ENCODE results near the gene PPP1R11. TPM values are rescaled to one million over a fixed set of nuclear protein-coding genes. Genes with fewer than 3 reads are reported as not detected.
A peak's percentile ranks its signal among the peaks of the same experiment; 100 is the strongest.

PPP1R11 gene
- polyA plus RNA-seq, 3 donors: 49.3 to 107 (median 67.7) TPM

GRCh38 chr6:30041221-30041620 is 25.8 kb upstream of the PPP1R11 start:
- no peak overlapping the region for H3K27ac ChIP-seq (ENCODE audit: low read depth in 1 of 2, low read length in 2 of 2)
- peak overlapping the region in 1 of 7 donors; percentile 3 for H3K27ac Mint-ChIP-seq
- intact Hi-C loops (cut with micrococcal nuclease): no loop called here
- H3K36me3 Mint-ChIP-seq: peaks cover 0 to 6% of the 10 kb centered on the region in 2 donors
- no peaks in the 10 kb centered on the region for H3K9me3 Mint-ChIP-seq
- H3K79me2 ChIP-seq (ENCODE audit: insufficient read depth, low read length): no peaks in the 10 kb centered on the region
- no peak overlapping the region for H3K4me3 ChIP-seq (replicated peaks in 1 of 3; ENCODE audit: low read depth in 2 of 3, low read length in 3 of 3)
- H3K4me3 Mint-ChIP-seq: no peak overlapping the region
- WGBS (ENCODE audit: insufficient coverage): no CpG with 5 or more reads among the region's 6 CpGs
- H3K4me2 ChIP-seq (replicated peaks; ENCODE audit: extremely low read depth, low read length, poor library complexity, severe bottlenecking): no peak overlapping the region
- H3K27me3 ChIP-seq (ENCODE audit: control insufficient read depth in 2 of 2, insufficient read depth in 2 of 2, low read length in 2 of 2): no peaks in the 10 kb centered on the region
- H3K9ac ChIP-seq (ENCODE audit: insufficient read depth, low read length, poor library complexity, severe bottlenecking): no peak overlapping the region
- H4K20me1 ChIP-seq (ENCODE audit: insufficient read depth, low read length): no peaks in the 10 kb centered on the region
- no peak overlapping the region for H2AFZ ChIP-seq (ENCODE audit: insufficient read depth, low read depth, low read length, poor library complexity, severe bottlenecking)
- no peaks in the 10 kb centered on the region for H3K36me3 ChIP-seq (replicated peaks in 1 of 2; ENCODE audit: control insufficient read depth in 1 of 2, insufficient read depth in 2 of 2, low read length in 2 of 2)
- no peaks in the 10 kb centered on the region for H3K9me3 ChIP-seq (replicated peaks in 1 of 2; ENCODE audit: control insufficient read depth in 1 of 2, insufficient read depth in 1 of 2, low read length in 2 of 2)
- no peaks in the 10 kb centered on the region for H3K4me1 ChIP-seq (ENCODE audit: control insufficient read depth in 1 of 2, insufficient read depth in 2 of 2, low read length in 2 of 2)
- H3K4me1 Mint-ChIP-seq: peaks cover 1% of the 10 kb centered on the region
- no peak for DNase-seq
- TF ChIP-seq, protein P1, sequence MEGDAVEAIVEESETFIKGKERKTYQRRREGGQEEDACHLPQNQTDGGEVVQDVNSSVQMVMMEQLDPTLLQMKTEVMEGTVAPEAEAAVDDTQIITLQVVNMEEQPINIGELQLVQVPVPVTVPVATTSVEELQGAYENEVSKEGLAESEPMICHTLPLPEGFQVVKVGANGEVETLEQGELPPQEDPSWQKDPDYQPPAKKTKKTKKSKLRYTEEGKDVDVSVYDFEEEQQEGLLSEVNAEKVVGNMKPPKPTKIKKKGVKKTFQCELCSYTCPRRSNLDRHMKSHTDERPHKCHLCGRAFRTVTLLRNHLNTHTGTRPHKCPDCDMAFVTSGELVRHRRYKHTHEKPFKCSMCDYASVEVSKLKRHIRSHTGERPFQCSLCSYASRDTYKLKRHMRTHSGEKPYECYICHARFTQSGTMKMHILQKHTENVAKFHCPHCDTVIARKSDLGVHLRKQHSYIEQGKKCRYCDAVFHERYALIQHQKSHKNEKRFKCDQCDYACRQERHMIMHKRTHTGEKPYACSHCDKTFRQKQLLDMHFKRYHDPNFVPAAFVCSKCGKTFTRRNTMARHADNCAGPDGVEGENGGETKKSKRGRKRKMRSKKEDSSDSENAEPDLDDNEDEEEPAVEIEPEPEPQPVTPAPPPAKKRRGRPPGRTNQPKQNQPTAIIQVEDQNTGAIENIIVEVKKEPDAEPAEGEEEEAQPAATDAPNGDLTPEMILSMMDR (IDR thresholded peaks at IDR 0.05): no peak
- no peaks in the 10 kb centered on the region for H3K27me3 Mint-ChIP-seq (ENCODE audit: low read depth in 3 of 3)

DNA sequence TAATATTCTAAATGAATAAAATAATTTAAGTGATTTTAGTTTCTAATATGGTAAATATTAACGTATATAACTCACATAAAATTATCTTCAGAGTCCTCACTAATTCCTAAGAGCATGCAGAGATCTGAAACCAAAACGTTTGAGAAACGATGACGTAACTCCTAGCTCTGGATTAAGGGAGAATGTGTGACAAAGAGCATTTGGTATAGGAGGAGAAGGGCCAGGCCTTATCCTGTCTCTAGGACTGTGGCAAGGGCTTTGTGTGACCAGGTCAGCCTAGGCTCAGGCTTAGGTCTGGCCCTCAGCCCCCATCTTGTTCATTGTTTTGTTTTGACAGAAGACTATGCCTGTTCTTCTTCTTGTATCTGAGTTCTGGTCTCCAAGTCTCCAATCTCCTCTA is 25.2 kb upstream of the PPP1R11 start:
- H3K4me1 Mint-ChIP-seq: peaks cover 2% of the 10 kb centered on the region
- Histone ChIP-seq H3K4me2 (replicated peaks; ENCODE audit: extremely low read depth, low read length, poor library complexity, severe bottlenecking) (no peak overlapping the region), H3K9ac (ENCODE audit: insufficient read depth, low read length, poor library complexity, severe bottlenecking) (no peak overlapping the region), H2AFZ (ENCODE audit: insufficient read depth, low read depth, low read length, poor library complexity, severe bottlenecking) (no peak overlapping the region), H3K27me3 (ENCODE audit: control insufficient read depth in 2 of 2, insufficient read depth in 2 of 2, low read length in 2 of 2) (no peaks in the 10 kb centered on the region), H3K79me2 (ENCODE audit: insufficient read depth, low read length) (no peaks in the 10 kb centered on the region), H3K4me3 (replicated peaks in 1 of 3; ENCODE audit: low read depth in 2 of 3, low read length in 3 of 3) (no peak overlapping the region), H4K20me1 (ENCODE audit: insufficient read depth, low read length) (no peaks in the 10 kb centered on the region), H3K36me3 (replicated peaks in 1 of 2; ENCODE audit: control insufficient read depth in 1 of 2, insufficient read depth in 2 of 2, low read length in 2 of 2) (no peaks in the 10 kb centered on the region), H3K4me1 (ENCODE audit: control insufficient read depth in 1 of 2, insufficient read depth in 2 of 2, low read length in 2 of 2) (peaks cover 0 to under 1% of the 10 kb centered on the region in 2 donors), H3K9me3 (replicated peaks in 1 of 2; ENCODE audit: control insufficient read depth in 1 of 2, insufficient read depth in 1 of 2, low read length in 2 of 2) (no peaks in the 10 kb centered on the region), H3K27ac (ENCODE audit: low read depth in 1 of 2, low read length in 2 of 2) (no peak overlapping the region)
- DNase-seq: no peak
- H3K27ac Mint-ChIP-seq: no peak overlapping the region
- intact Hi-C loops (cut with micrococcal nuclease): no loop called here
- no peak overlapping the region for H3K4me3 Mint-ChIP-seq
- peaks cover 0 to 6% of the 10 kb centered on the region in 2 donors for H3K36me3 Mint-ChIP-seq
- 84% methylated on average over 2 of the region's 4 CpGs for WGBS (ENCODE audit: insufficient coverage)
- no peaks in the 10 kb centered on the region for H3K9me3 Mint-ChIP-seq
- no peaks in the 10 kb centered on the region for H3K27me3 Mint-ChIP-seq (ENCODE audit: low read depth in 3 of 3)
- TF ChIP-seq, protein P1 (IDR thresholded peaks at IDR 0.05): no peak
